ENCODE data around the gene LCMT2. TPM values are rescaled to one million over a fixed set of nuclear protein-coding genes. Genes with fewer than 3 reads are reported as not detected.

Gene LCMT2
- total and polyA plus RNA-seq, 2 of the 8 experiments (the other 6 are each of a cell fraction or from before 2014, with no cell fraction given), result 11.2 to 11.9 TPM

- no peak for TF ChIP-seq HDAC2 (IDR thresholded peaks at IDR 0.05; ENCODE audit: borderline replicate concordance in 1 of 2, low read depth in 2 of 2, low read length in 2 of 2)
These were observed 45.8 kb upstream of the LCMT2 start (continued) for GRCh38 chr15:43376017-43376705.

Data from H1 (cell line).